Measurements from ENCODE around the gene TMEM121. TPM values are rescaled to one million over a fixed set of nuclear protein-coding genes. Genes with fewer than 3 reads are reported as not detected.

TMEM121 gene
- 10 to 100 TPM; 11.1 to 15.7 TPM for total RNA-seq

GRCh38 chr14:105525861-105526775 lies at the start of gene TMEM121:
TSS of gene TMEM121 (plus strand) at chr14:105526583. CDS start at chr14:105528835, 2,252 bp downstream.
- H3K27ac ChIP-seq: peak within 1 kb of the TSS; percentile 1 to 50
- DNase-seq (ENCODE audit: low spot score): no peak
- WGBS: 2% methylated on average over 39 of the region's 88 CpGs
- TF ChIP-seq POLR2AphosphoS5 (IDR thresholded peaks at IDR 0.05) (no peak), POLR2A (IDR thresholded peaks at IDR 0.05) (no peak), CTCF (IDR thresholded peaks at IDR 0.05) (no peak)
- H3K4me1 ChIP-seq (replicated peaks): peaks cover 22% of the 10 kb centered on the region
- no peaks in the 10 kb centered on the region for H3K9me3 ChIP-seq
- intact Hi-C loops (cut with DNase I): no loop called here
- no peaks in the 10 kb centered on the region for H3K36me3 ChIP-seq
- H3K27me3 ChIP-seq (replicated peaks; ENCODE audit: insufficient read depth): no peaks in the 10 kb centered on the region
- peak within 1 kb of the TSS; percentile 46 to 57 for H3K4me3 ChIP-seq

GRCh38 chr14:105476831-105477659 lies 49.3 kb upstream of the TMEM121 start:
- Histone ChIP-seq H3K36me3 (no peaks in the 10 kb centered on the region), H3K27ac (peak overlapping the region; percentile 81 to 85), H3K4me1 (replicated peaks) (peaks cover 39% of the 10 kb centered on the region), H3K4me3 (peak overlapping the region in 1 of 2 donors; percentile 73), H3K9me3 (no peaks in the 10 kb centered on the region), H3K27me3 (replicated peaks; ENCODE audit: insufficient read depth) (no peaks in the 10 kb centered on the region)
- intact Hi-C loops (cut with DNase I): no loop called here
- 59% methylated on average over 14 of the region's 16 CpGs for WGBS
- TF ChIP-seq POLR2AphosphoS5 (IDR thresholded peaks at IDR 0.05): no peak
- no peak for TF ChIP-seq POLR2A (IDR thresholded peaks at IDR 0.05)
- no peak for TF ChIP-seq CTCF (IDR thresholded peaks at IDR 0.05)
- DNase-seq (ENCODE audit: low spot score): no peak

GRCh38 chr14:105477660-105478397 lies 48.6 kb upstream of the TMEM121 start:
- Histone ChIP-seq H3K27me3 (replicated peaks; ENCODE audit: insufficient read depth) (no peaks in the 10 kb centered on the region), H3K4me3 (no peak overlapping the region), H3K27ac (no peak overlapping the region), H3K4me1 (replicated peaks) (peaks cover 40% of the 10 kb centered on the region), H3K36me3 (no peaks in the 10 kb centered on the region), H3K9me3 (no peaks in the 10 kb centered on the region)
- TF ChIP-seq POLR2AphosphoS5 (IDR thresholded peaks at IDR 0.05): no peak
- no peak for TF ChIP-seq CTCF (IDR thresholded peaks at IDR 0.05)
- no peak for TF ChIP-seq POLR2A (IDR thresholded peaks at IDR 0.05)
- intact Hi-C loops (cut with DNase I): no loop called here
- 53% methylated on average over 47 of the region's 56 CpGs for WGBS
- DNase-seq (ENCODE audit: low spot score): no peak

GRCh38 chr14:105478398-105479251 lies 47.8 kb upstream of the TMEM121 start:
- intact Hi-C loops (cut with DNase I): no loop called here
- WGBS: 63% methylated on average over 24 of the region's 81 CpGs
- Histone ChIP-seq H3K9me3 (no peaks in the 10 kb centered on the region), H3K4me3 (no peak overlapping the region), H3K27ac (no peak overlapping the region), H3K4me1 (replicated peaks) (peaks cover 40% of the 10 kb centered on the region), H3K36me3 (no peaks in the 10 kb centered on the region), H3K27me3 (replicated peaks; ENCODE audit: insufficient read depth) (no peaks in the 10 kb centered on the region)
- no peak for DNase-seq (ENCODE audit: low spot score)
- TF ChIP-seq POLR2A (IDR thresholded peaks at IDR 0.05) (no peak), POLR2AphosphoS5 (IDR thresholded peaks at IDR 0.05) (no peak), CTCF (IDR thresholded peaks at IDR 0.05) (no peak)

Measured in prostate gland (tissue), 2 donors.